HCT116 (cell line): ENCODE measurements around the gene SPTY2D1. TPM values are rescaled to one million over a fixed set of nuclear protein-coding genes. Genes with fewer than 3 reads are reported as not detected.

Source experiments
- ATAC-seq: fragments of 200-7000 bp; cut with Tn5 transposase; 2 replicates; pipeline ENCODE4 v1.9.1; 2020; ENCODE audit warnings: mild to moderate bottlenecking, moderate library complexity
- Bru-seq: library from RNA; stranded (reverse); fragments of 400-500 nt; gene quantifications from one replicate; lab custom pipeline; 2021; lab: Mats Ljungman, UMichigan
- BruChase-seq, 2 experiments: library from RNA; stranded (reverse); fragments of 400-500 nt; gene quantifications; one replicate each; lab custom pipeline; 2021; lab: Mats Ljungman, UMichigan
- BruUV-seq: library from RNA; stranded (reverse); fragments of 400-500 nt; replicated peaks from 2 replicates; lab custom pipeline; 2021; lab: Mats Ljungman, UMichigan
- CTCF ChIA-PET: fragments of 300-600 bp; sonication (Branson Sonifier 250); formaldehyde crosslinking; loops from one replicate; lab custom pipeline; 2021; ENCODE audit warnings: antibody characterized with exemption; lab: Charles Lee
- POLR2A ChIA-PET: fragments of 300-600, 350-600 bp; sonication (Branson Sonifier 250); formaldehyde crosslinking; loops from one replicate; lab custom pipeline; 2021; ENCODE audit warnings: antibody characterized with exemption; lab: Charles Lee
- RAD21 ChIA-PET, 2 experiments: fragments of 300-600 bp; sonication (Branson Sonifier 250); formaldehyde crosslinking; loops; one replicate each; lab custom pipeline; 2023; ENCODE audit warnings: low total read pairs in 2 of 2; ENCODE audit not compliant: uncharacterized antibody in 2 of 2, unreplicated experiment in 2 of 2, low non-redundant PET in 1 of 2; lab: Charles Lee
- DNase-seq: peaks from one replicate; pipeline ENCODE4 v3.0.0-alpha.2; 2010; ENCODE audit warnings: low read depth, low spot score
- H2AFZ ChIP-seq: fragments of 200-600 bp; shearing (Covaris generic), sonication (generic); 2 replicates; pipeline ENCODE4 v1.6.1; 2017; ENCODE audit warnings: low read depth, mixed run types, mixed read lengths, antibody characterized with exemption, low read length; ENCODE audit not compliant: poor library complexity, severe bottlenecking
- H3K27ac ChIP-seq: 2 replicates; pipeline ENCODE4 v1.5.1; 2012; ENCODE audit warnings: low read depth, low read length
- H3K27me3 ChIP-seq: fragments of 200-600 bp; sonication (generic); 2 replicates; pipeline ENCODE4 v1.6.1; 2016; ENCODE audit warnings: mixed run types, low read length, mixed read lengths; ENCODE audit not compliant: insufficient read depth
- H3K36me3 ChIP-seq, 2 experiments: fragments of 200-500 bp in 1 of 2; fragments of 200-600 bp in 1 of 2; sonication (Bioruptor generic) in 1 of 2; sonication (generic) in 1 of 2; 2 replicates each; pipeline versions ENCODE4 v1.5.1 to v1.6.1; 2014 to 2016; ENCODE audit warnings: low read length in 2 of 2, inconsistent platforms in 1 of 2, mixed read lengths in 1 of 2, mixed run types in 1 of 2; ENCODE audit not compliant: insufficient read depth in 2 of 2, control insufficient read depth in 1 of 2
- H3K4me1 ChIP-seq, 2 experiments: fragments of 200-600 bp in 1 of 2; sonication (generic) in 1 of 2; 2 replicates each; pipeline versions ENCODE4 v1.5.1 to v1.6.1; 2012 to 2017; ENCODE audit warnings: low read length in 2 of 2, inconsistent platforms in 1 of 2, mild to moderate bottlenecking in 1 of 2, mixed read lengths in 1 of 2, mixed run types in 1 of 2, moderate library complexity in 1 of 2; ENCODE audit not compliant: insufficient read depth in 2 of 2, control insufficient read depth in 1 of 2
- H3K4me2 ChIP-seq: fragments of 200-600 bp; sonication (generic); 2 replicates; pipeline ENCODE4 v1.6.1; 2017; ENCODE audit warnings: mixed run types, low read length, mixed read lengths
- H3K4me3 ChIP-seq, 2 experiments: fragments of 200-600 bp in 1 of 2; sonication (generic) in 1 of 2; replicated peaks in 1 of 2; 2 replicates each; pipeline ENCODE4 v1.5.1; 2011 to 2016; ENCODE audit warnings: low read length in 2 of 2, control low read depth in 1 of 2, low read depth in 1 of 2, mild to moderate bottlenecking in 1 of 2, mixed read lengths in 1 of 2, mixed run types in 1 of 2
- H3K79me2 ChIP-seq: fragments of 200-600 bp; sonication (generic); 2 replicates; pipeline ENCODE4 v1.6.1; 2017; ENCODE audit warnings: mild to moderate bottlenecking, mixed run types, low read length, moderate library complexity, mixed read lengths; ENCODE audit not compliant: insufficient read depth
- H3K9ac ChIP-seq: fragments of 200-600 bp; sonication (generic); 2 replicates; pipeline ENCODE4 v1.6.1; 2016; ENCODE audit warnings: low read length, mixed read lengths
- H3K9me2 ChIP-seq: fragments of 200-600 bp; sonication (generic), shearing (Covaris generic); 2 replicates; pipeline ENCODE4 v1.6.1; 2017; ENCODE audit warnings: mixed run types, mild to moderate bottlenecking, moderate library complexity; ENCODE audit not compliant: insufficient read depth
- H3K9me3 ChIP-seq, 2 experiments: fragments of 200-500 bp in 1 of 2; fragments of 200-600 bp in 1 of 2; sonication (Bioruptor generic) in 1 of 2; sonication (generic) in 1 of 2; 2 replicates each; pipeline ENCODE4 v1.6.1; 2014 to 2017; ENCODE audit warnings: low read length in 2 of 2, mixed read lengths in 2 of 2, inconsistent platforms in 1 of 2, low read depth in 1 of 2, mild to moderate bottlenecking in 1 of 2, mixed run types in 1 of 2, moderate library complexity in 1 of 2; ENCODE audit not compliant: control insufficient read depth in 1 of 2, insufficient read depth in 1 of 2
- H4K20me1 ChIP-seq: fragments of 200-600 bp; sonication (generic), shearing (Covaris generic); 2 replicates; pipeline ENCODE4 v1.6.1; 2017; ENCODE audit warnings: mixed run types, mild to moderate bottlenecking, moderate library complexity; ENCODE audit not compliant: insufficient read depth
- ATF3 ChIP-seq: IDR thresholded peaks from 2 replicates; pipeline ENCODE4 v1.6.1; 2012
- CBX3 ChIP-seq: IDR thresholded peaks from 2 replicates; pipeline ENCODE4 v1.6.1; 2012; ENCODE audit warnings: low read depth
- CEBPB ChIP-seq: IDR thresholded peaks from 2 replicates; pipeline ENCODE4 v1.6.1; 2012; ENCODE audit warnings: low read depth
- CTCF ChIP-seq, 3 experiments: fragments of 200-600 bp in 1 of 3; sonication (generic) in 1 of 3; IDR thresholded peaks in 2 of 3; conservative IDR thresholded peaks in 1 of 3; 2 replicates each; pipeline ENCODE4 v1.5.1; 2012 to 2017; ENCODE audit warnings: low read depth in 2 of 3, low read length in 2 of 3, antibody characterized with exemption in 1 of 3, borderline replicate concordance in 1 of 3, control low read depth in 1 of 3, mild to moderate bottlenecking in 1 of 3, mixed read lengths in 1 of 3, mixed run types in 1 of 3, moderate library complexity in 1 of 3; ENCODE audit not compliant: insufficient read depth in 1 of 3
- EGR1 ChIP-seq: IDR thresholded peaks from 2 replicates; pipeline ENCODE4 v1.6.1; 2012; ENCODE audit warnings: low read depth
- ELF1 ChIP-seq: IDR thresholded peaks from 2 replicates; pipeline ENCODE4 v1.6.1; 2012; ENCODE audit warnings: low read depth, borderline replicate concordance
- EZH2 ChIP-seq: fragments of 200-600 bp; sonication (generic); IDR thresholded peaks from 2 replicates; pipeline ENCODE4 v1.6.1; 2017; ENCODE audit warnings: antibody characterized with exemption, mixed run types
- EZH2phosphoT487 ChIP-seq: fragments of 200-600 bp; IDR thresholded peaks from 2 replicates; pipeline ENCODE4 v1.6.1; 2018; ENCODE audit warnings: antibody characterized with exemption, borderline replicate concordance
- FOSL1 ChIP-seq: IDR thresholded peaks from 2 replicates; pipeline ENCODE4 v1.6.1; 2012; ENCODE audit warnings: low read depth
- JUND ChIP-seq: IDR thresholded peaks from 2 replicates; pipeline ENCODE4 v1.6.1; 2012
- MAX ChIP-seq: IDR thresholded peaks from 2 replicates; pipeline ENCODE4 v1.6.1; 2012
- POLR2A ChIP-seq: IDR thresholded peaks from 2 replicates; pipeline ENCODE4 v1.7.0; 2011; ENCODE audit warnings: borderline replicate concordance; ENCODE audit not compliant: insufficient read depth, insufficient read length; ENCODE audit errors: extremely low read depth
- POLR2AphosphoS5 ChIP-seq: IDR thresholded peaks from 2 replicates; pipeline ENCODE4 v1.6.1; 2011; ENCODE audit warnings: mild to moderate bottlenecking, low read depth, low read length, moderate library complexity
- RAD21 ChIP-seq: IDR thresholded peaks from 2 replicates; pipeline ENCODE4 v1.6.1; 2012; ENCODE audit warnings: low read depth, mild to moderate bottlenecking
- REST ChIP-seq: IDR thresholded peaks from 2 replicates; pipeline ENCODE4 v1.6.1; 2012; ENCODE audit warnings: low read depth
- SIN3A ChIP-seq: IDR thresholded peaks from 2 replicates; pipeline ENCODE4 v1.6.1; 2012; ENCODE audit warnings: low read depth
- SP1 ChIP-seq: IDR thresholded peaks from 2 replicates; pipeline ENCODE4 v1.6.1; 2012; ENCODE audit warnings: low read depth
- SRF ChIP-seq: IDR thresholded peaks from 2 replicates; pipeline ENCODE4 v1.6.1; 2012; ENCODE audit warnings: low read depth
- YY1 ChIP-seq: IDR thresholded peaks from 2 replicates; pipeline ENCODE4 v1.6.1; 2011; ENCODE audit warnings: low read length, low read depth, moderate library complexity, mild to moderate bottlenecking; ENCODE audit not compliant: insufficient replicate concordance; ENCODE audit errors: extremely low read depth
- ZFX ChIP-seq: fragments of 450-650 bp; IDR thresholded peaks from 2 replicates; pipeline ENCODE4 v1.6.1; 2017
- intact Hi-C: fragments of 100-400 bp; cut with micrococcal nuclease; formaldehyde crosslinking; loops from 2 replicates; pipeline ENCODE4 v1.10.0; 2022
- long read RNA-seq: library from polyadenylated mRNA; unstranded; transcript quantifications from one replicate; pipeline ENCODE4 v2.0.0, GENCODE V29; 2021; ENCODE audit not compliant: unreplicated experiment
- polyA plus RNA-seq: library from polyadenylated mRNA; unstranded; fragments of >200 nt; gene quantifications from 2 replicates; pipeline ENCODE4 v1.2.1, GENCODE V29; 2012; ENCODE audit warnings: missing spikeins
- total RNA-seq: library from RNA; stranded (reverse); gene quantifications from one replicate; pipeline ENCODE4 v1.2.1, GENCODE V29; 2021; ENCODE audit not compliant: unreplicated experiment

The SPTY2D1 gene
- total RNA-seq (19.7 TPM), Bru-seq, nascent RNA (percentile 83 among the genes with signal in this experiment), BruChase-seq, experiment 1, labeled RNA remaining after a 6-hour chase (percentile 73 among the genes with signal in this experiment), BruChase-seq, experiment 2, labeled RNA remaining after a 2-hour chase (percentile 90 among the genes with signal in this experiment)
- polyA plus RNA-seq: 7.5 and 9.0 TPM in 2 replicates
- long read RNA-seq, full-length matches to known transcripts: 12 of 24 reads
- long read RNA-seq, partial matches to known transcripts: 5 of 24 reads
- long read RNA-seq, other reads (novel, unspliced or antisense): 7 of 24 reads

GRCh38 chr11:18634140-18635032, at the start of gene SPTY2D1:
SPTY2D1 (minus strand) TSS chr11:18634342; CDS start chr11:18634257, 85 bp downstream.
- Histone ChIP-seq H2AFZ (peak within 1 kb of the TSS; percentile 60), H3K27me3 (no peaks in the 10 kb centered on the region), H3K9me3 (no peaks in the 10 kb centered on the region), H3K36me3 (no peaks in the 10 kb centered on the region), H3K9ac (peak within 1 kb of the TSS; percentile 89), H3K4me3 (peak within 1 kb of the TSS; percentile 92 to 97), H4K20me1 (no peaks in the 10 kb centered on the region), H3K4me2 (peak within 1 kb of the TSS; percentile 86), H3K79me2 (peaks cover 46% of the 10 kb centered on the region), H3K4me1 (peaks cover 6 to 16% of the 10 kb centered on the region in 2 experiments), H3K9me2 (no peaks in the 10 kb centered on the region), H3K27ac (peak within 1 kb of the TSS; percentile 63)
- RAD21 ChIA-PET: interaction anchor here in 1 of 2 experiments (0.5 kb wide), 1 partner anchor 519 kb away, joined by 5 read pairs; no protein-coding TSS in a partner anchor
- CTCF ChIA-PET: interaction anchor here (1.1 to 1.4 kb wide), 2 partner anchors 87 to 94 kb away, joined by 3 read pairs; no protein-coding TSS in a partner anchor
- POLR2A ChIA-PET: interaction anchor here (0.8 to 1.5 kb wide), 4 partner anchors 8 to 240 kb away, joined by 3 to 7 read pairs (median 4); partner anchors contain the start of genes LDHA and TSG101
- intact Hi-C loops: loop anchor here (2.0 kb wide), 2 partner anchors 34 to 108 kb away; partner anchors contain the start of gene TSG101
- BruUV-seq: TSS peak; percentile 96
- ATAC-seq (peak; percentile 98), DNase-seq (peak; percentile 99)
- TF ChIP-seq ELF1: peak; percentile 68
- peak; percentile 91 for TF ChIP-seq POLR2A
- peak; percentile 99 for TF ChIP-seq POLR2AphosphoS5
- TF ChIP-seq ATF3: no peak
- TF ChIP-seq CBX3: no peak
- peak; percentile 65 for TF ChIP-seq SIN3A
- TF ChIP-seq CEBPB: no peak
- no peak for TF ChIP-seq EZH2phosphoT487
- TF ChIP-seq EZH2: no peak
- peak; percentile 91 for TF ChIP-seq SRF
- TF ChIP-seq ZFX: no peak
- TF ChIP-seq REST: no peak
- TF ChIP-seq RAD21: no peak
- TF ChIP-seq FOSL1: no peak
- peak; percentile 90 for TF ChIP-seq MAX
- peak; percentile 92 for TF ChIP-seq EGR1
- TF ChIP-seq YY1: peak; percentile 9
- TF ChIP-seq JUND: no peak
- peak; percentile 88 for TF ChIP-seq SP1
- no peak for TF ChIP-seq CTCF (IDR thresholded peaks at IDR 0.05 in 2 of 3, conservative IDR thresholded peaks at IDR 0.05 in 1 of 3; ENCODE audit: borderline replicate concordance in 1 of 3, insufficient read depth in 1 of 3, low read depth in 2 of 3, low read length in 2 of 3)
